ENCODE data around the gene TMEM131L. TPM values are rescaled to one million over a fixed set of nuclear protein-coding genes. Genes with fewer than 3 reads are reported as not detected.
"Not testable (repeated sequence)": the region's sequence is repeated elsewhere in the genome, so short reads cannot be mapped to it uniquely, and the experiment has no call there.

TMEM131L gene
- 14.6 and 15.9 TPM in 2 replicates for total RNA-seq (2021)
- long read RNA-seq, full-length matches to known transcripts, result 3 of 75 reads
- long read RNA-seq, partial matches to known transcripts, result 45 of 75 reads
- long read RNA-seq, other reads (novel, unspliced or antisense), result 27 of 75 reads

DNA sequence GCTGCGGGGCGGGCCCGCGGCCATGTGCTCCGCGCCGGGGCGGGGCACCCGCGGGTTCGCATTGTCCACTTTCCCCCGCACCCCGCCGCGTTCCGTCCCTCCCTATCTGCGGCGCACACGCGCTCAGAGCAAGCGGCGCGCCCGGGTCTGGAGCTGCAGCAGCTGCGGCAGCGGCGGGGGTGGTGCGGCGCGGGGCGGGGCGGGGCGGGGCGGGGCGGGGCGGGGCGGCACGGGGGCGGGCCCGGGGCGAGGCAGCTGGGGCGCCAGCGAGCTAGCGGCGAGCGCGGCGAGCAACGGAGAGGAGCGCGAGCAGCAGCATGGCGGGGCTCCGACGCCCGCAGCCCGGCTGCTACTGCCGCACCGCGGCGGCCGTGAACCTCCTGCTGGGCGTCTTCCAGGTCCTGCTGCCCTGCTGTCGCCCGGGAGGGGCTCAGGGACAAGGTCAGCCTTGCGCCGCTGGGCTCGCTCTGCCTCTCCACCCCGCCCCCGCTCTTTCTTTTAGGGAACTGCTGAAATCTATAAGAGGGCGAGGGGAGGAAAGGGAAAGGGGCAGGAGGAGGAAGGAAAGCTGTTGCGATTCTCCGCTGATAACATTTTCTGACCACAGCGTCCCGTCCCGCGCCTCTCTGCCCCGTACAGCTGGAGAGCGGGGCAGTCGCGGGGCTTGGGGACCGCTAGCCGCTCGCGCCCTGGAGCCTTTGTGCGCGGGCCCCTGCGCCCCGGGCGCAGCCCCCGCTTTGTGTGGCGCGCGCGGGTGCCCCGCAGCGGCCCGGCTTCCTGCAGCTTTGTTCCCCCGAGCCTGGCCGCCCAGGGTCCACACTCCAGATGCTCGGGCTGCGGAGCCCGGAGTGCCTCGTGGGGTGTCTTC lies at the start of gene TMEM131L:
Gene TMEM131L (plus strand): TSS at position 280 of the 868 bp plus-strand sequence. CDS start 38 bp downstream, at position 318.
- Histone ChIP-seq H2AK5ac (ENCODE audit: insufficient read length, low read length) (no peak within 1 kb of the TSS), H4K91ac (ENCODE audit: insufficient read length, low read depth, low read length) (no peak within 1 kb of the TSS), H3K27ac (ENCODE audit: insufficient read length, low read depth, low read length) (no peak within 1 kb of the TSS), H3K9ac (ENCODE audit: extremely low read depth, insufficient read length, low read length) (peak within 1 kb of the TSS; percentile 69), H3K18ac (ENCODE audit: insufficient read length, low read depth, low read length) (peak within 1 kb of the TSS; percentile 33), H3K4ac (ENCODE audit: low read depth, low read length) (no peak within 1 kb of the TSS; the same call in 1 of the 2 replicates), H3K79me2 (ENCODE audit: insufficient read depth, low read length) (peaks cover 8% of the 10 kb centered on the region; the same call in 1 of the 2 replicates), H2BK15ac (ENCODE audit: low read depth, low read length) (no peak within 1 kb of the TSS), H3K23me2 (ENCODE audit: insufficient read length, low read depth, low read length, poor library complexity, severe bottlenecking) (peaks cover 11% of the 10 kb centered on the region), H3K4me1 (ENCODE audit: insufficient read depth, low read length) (no peaks in the 10 kb centered on the region; the same call in none of the 2 replicates), H2AFZ (ENCODE audit: low read length) (peak within 1 kb of the TSS; percentile 50), H3T11ph (ENCODE audit: low read length) (no peak within 1 kb of the TSS), H2BK12ac (ENCODE audit: insufficient read length, low read depth, low read length) (no peak within 1 kb of the TSS), H2BK5ac (ENCODE audit: insufficient read length, low read length) (no peak within 1 kb of the TSS), H2BK120ac (ENCODE audit: low read depth, low read length, poor library complexity, severe bottlenecking) (peak within 1 kb of the TSS; percentile 10), H3K27me3 (ENCODE audit: insufficient read depth, low read length) (no peaks in the 10 kb centered on the region; the same call in 1 of the 2 replicates), H3K56ac (ENCODE audit: insufficient read length, low read depth, low read length) (no peak within 1 kb of the TSS), H4K5ac (ENCODE audit: insufficient read length, low read depth, low read length) (no peak within 1 kb of the TSS), H4K20me1 (ENCODE audit: control insufficient read depth, insufficient read depth, insufficient read length) (no peaks in the 10 kb centered on the region), H2BK20ac (ENCODE audit: low read depth, low read length, poor library complexity, severe bottlenecking) (no peak within 1 kb of the TSS), H3K14ac (ENCODE audit: insufficient read depth, low read length) (peak within 1 kb of the TSS; percentile 87), H3K4me2 (ENCODE audit: insufficient read depth, insufficient read length, low read length) (peak within 1 kb of the TSS; percentile 79), H3K23ac (ENCODE audit: insufficient read length, low read depth, low read length) (no peak within 1 kb of the TSS), H4K8ac (replicated peaks; ENCODE audit: insufficient read length, low read depth, low read length) (no peak within 1 kb of the TSS), H3K79me1 (ENCODE audit: insufficient read depth, low read depth, low read length, poor library complexity, severe bottlenecking) (no peaks in the 10 kb centered on the region), H3K9me3 (ENCODE audit: control insufficient read depth, low read depth, low read length) (no peaks in the 10 kb centered on the region)
- Mint-ChIP-seq H3K36me3 (ENCODE audit: insufficient read depth in 1 of 3, low read depth in 3 of 3) (peaks cover 0 to 4% (median 3%) of the 10 kb centered on the region in 3 experiments; a peak in 5 of 7 replicates), H3K27me3 (ENCODE audit: low read depth) (peaks cover 13% of the 10 kb centered on the region), H3K4me3 (peak within 1 kb of the TSS; percentile 83 to 94), H3K9me3 (no peaks in the 10 kb centered on the region; a peak in 1 of 5 replicates), H3K27ac (peak within 1 kb of the TSS; percentile 51 to 95 (median 91); a peak in 5 of 7 replicates), H3K4me1 (peaks cover 24 to 31% of the 10 kb centered on the region in 2 experiments)
- DNase-seq, result peak; percentile 81
- no CpG with 5 or more reads among the region's 103 CpGs for WGBS (ENCODE audit: extremely low coverage, insufficient read length, low lambda C conversion rate)
- TF ChIP-seq CTCF (conservative IDR thresholded peaks at IDR 0.05), result no peak; the same call in 2 of the 3 replicates

DNA sequence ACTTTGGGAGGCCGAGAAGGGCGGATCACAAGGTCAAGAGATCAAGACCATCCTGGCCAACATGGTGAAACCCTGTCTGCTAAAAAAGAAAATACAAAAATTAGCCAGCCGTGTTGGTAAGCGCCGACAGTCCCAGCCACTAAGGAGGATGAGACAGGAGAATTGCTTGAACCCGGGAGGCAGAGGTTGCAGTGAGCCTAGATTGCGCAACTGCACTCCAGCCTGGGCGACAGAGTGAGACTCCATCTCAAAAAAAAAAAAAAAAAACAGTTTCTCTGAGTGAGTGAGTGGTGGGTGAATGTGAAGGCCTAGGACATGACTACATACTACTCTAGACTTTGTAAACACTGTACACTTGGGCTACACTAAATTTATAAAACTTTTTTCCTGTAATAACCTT lies 49.7 kb upstream of the TMEM131L start:
- not testable (repeated sequence) for H3K27ac ChIP-seq (ENCODE audit: insufficient read length, low read depth, low read length); H3K27me3 Mint-ChIP-seq (ENCODE audit: low read depth)

More for the DNA sequence above, 49.7 kb upstream of the TMEM131L start:
- H3K4me1 ChIP-seq (ENCODE audit: insufficient read depth, low read length); H4K5ac ChIP-seq (ENCODE audit: insufficient read length, low read depth, low read length); H3K4me3 Mint-ChIP-seq; H2AK5ac ChIP-seq (ENCODE audit: insufficient read length, low read length); H3K4ac ChIP-seq (ENCODE audit: low read depth, low read length); H3K9ac ChIP-seq (ENCODE audit: extremely low read depth, insufficient read length, low read length); H3K79me2 ChIP-seq (ENCODE audit: insufficient read depth, low read length); H3K56ac ChIP-seq (ENCODE audit: insufficient read length, low read depth, low read length); H2BK20ac ChIP-seq (ENCODE audit: low read depth, low read length, poor library complexity, severe bottlenecking); H3K9me3 ChIP-seq (ENCODE audit: control insufficient read depth, low read depth, low read length); DNase-seq; H3T11ph ChIP-seq (ENCODE audit: low read length); H2AFZ ChIP-seq (ENCODE audit: low read length); H3K23ac ChIP-seq (ENCODE audit: insufficient read length, low read depth, low read length); H4K8ac ChIP-seq (replicated peaks; ENCODE audit: insufficient read length, low read depth, low read length); H3K27me3 ChIP-seq (ENCODE audit: insufficient read depth, low read length); H3K27ac Mint-ChIP-seq; H3K4me2 ChIP-seq (ENCODE audit: insufficient read depth, insufficient read length, low read length); H4K20me1 ChIP-seq (ENCODE audit: control insufficient read depth, insufficient read depth, insufficient read length); H2BK12ac ChIP-seq (ENCODE audit: insufficient read length, low read depth, low read length); H2BK120ac ChIP-seq (ENCODE audit: low read depth, low read length, poor library complexity, severe bottlenecking); H2BK15ac ChIP-seq (ENCODE audit: low read depth, low read length); H3K9me3 Mint-ChIP-seq; H3K79me1 ChIP-seq (ENCODE audit: insufficient read depth, low read depth, low read length, poor library complexity, severe bottlenecking); H3K18ac ChIP-seq (ENCODE audit: insufficient read length, low read depth, low read length); H4K91ac ChIP-seq (ENCODE audit: insufficient read length, low read depth, low read length); H3K23me2 ChIP-seq (ENCODE audit: insufficient read length, low read depth, low read length, poor library complexity, severe bottlenecking); H3K14ac ChIP-seq (ENCODE audit: insufficient read depth, low read length); H2BK5ac ChIP-seq (ENCODE audit: insufficient read length, low read length): not testable (repeated sequence)
- Mint-ChIP-seq H3K36me3 (ENCODE audit: insufficient read depth in 1 of 3, low read depth in 3 of 3) (peaks cover 0 to 20% (median 11%) of the 10 kb centered on the region in 3 experiments; a peak in 5 of 7 replicates), H3K4me1 (peaks cover 15 to 16% of the 10 kb centered on the region in 2 experiments)
- WGBS (ENCODE audit: extremely low coverage, insufficient read length, low lambda C conversion rate), result no CpG with 5 or more reads among the region's 8 CpGs

All from H9 (cell line).